HepG2 (cell line): ENCODE data around the gene PPP6R2. TPM values are rescaled to one million over a fixed set of nuclear protein-coding genes. Genes with fewer than 3 reads are reported as not detected.

ENCODE experiments used
- ATF7 ChIP-seq, 2 experiments: fragments of 450-650 bp in 1 of 2; sonication (generic) in 1 of 2; formaldehyde crosslinking in 1 of 2; IDR thresholded peaks; 2 replicates each; pipeline versions ENCODE4 v1.4.0 to v1.6.1; 2016 to 2020; ENCODE audit warnings: antibody characterized with exemption in 1 of 2, mild to moderate bottlenecking in 1 of 2, missing genetic modification reagents in 1 of 2
- BRCA1 ChIP-seq: sonication (generic); formaldehyde crosslinking; IDR thresholded peaks from 2 replicates; pipeline ENCODE4 v1.4.0; 2020; ENCODE audit warnings: missing genetic modification reagents
- ELF1 ChIP-seq: sonication (generic); formaldehyde crosslinking; IDR thresholded peaks from 2 replicates; pipeline ENCODE4 v1.4.0; 2020; ENCODE audit warnings: missing genetic modification reagents
- EP300 ChIP-seq, 3 experiments: sonication (generic) in 1 of 3; formaldehyde crosslinking in 1 of 3; IDR thresholded peaks; 2 replicates each; pipeline versions ENCODE4 v1.5.1 to v1.6.1; 2011 to 2020; ENCODE audit warnings: low read depth in 2 of 3, low read length in 2 of 3, borderline replicate concordance in 1 of 3, improper control_type of control experiment in 1 of 3, mild to moderate bottlenecking in 1 of 3, missing genetic modification reagents in 1 of 3, moderate library complexity in 1 of 3
- HNRNPL ChIP-seq: fragments of 200-400 bp; formaldehyde crosslinking; IDR thresholded peaks from 2 replicates; pipeline ENCODE4 v1.6.1; 2017; ENCODE audit warnings: mild to moderate bottlenecking, low read depth, low read length
- MIER2 ChIP-seq: IDR thresholded peaks from 2 replicates; pipeline ENCODE4 v1.6.1; 2016; ENCODE audit warnings: missing biosample characterization, missing genetic modification reagents
- MXI1 ChIP-seq: IDR thresholded peaks from 3 replicates; pipeline ENCODE4 v1.6.1; 2012; ENCODE audit warnings: low read depth, low read length, inconsistent platforms, borderline replicate concordance
- NCOA5 ChIP-seq: sonication (generic); formaldehyde crosslinking; IDR thresholded peaks from 2 replicates; pipeline ENCODE4 v1.4.0; 2020; ENCODE audit warnings: missing genetic modification reagents
- NFKB2 ChIP-seq: sonication (generic); formaldehyde crosslinking; IDR thresholded peaks from 2 replicates; pipeline ENCODE4 v1.4.0; 2020; ENCODE audit warnings: missing genetic modification reagents, borderline replicate concordance
- PCBP1 ChIP-seq: fragments of 200-400 bp; formaldehyde crosslinking; IDR thresholded peaks from 2 replicates; pipeline ENCODE4 v1.6.1; 2017; ENCODE audit warnings: mild to moderate bottlenecking, low read depth, low read length, borderline replicate concordance
- RAD21 ChIP-seq: fragments of 450-650 bp; formaldehyde crosslinking; IDR thresholded peaks from 2 replicates; pipeline ENCODE4 v1.5.0; 2020; ENCODE audit warnings: mild to moderate bottlenecking
- TEAD3 ChIP-seq: optimal IDR thresholded peaks from 2 replicates; pipeline ENCODE3; 2016; ENCODE audit warnings: borderline replicate concordance
- TP53 ChIP-seq: sonication (generic); formaldehyde crosslinking; conservative IDR thresholded peaks from 2 replicates; pipeline ENCODE4 v1.4.0; 2020; ENCODE audit warnings: missing genetic modification reagents
- ZFP36L1 ChIP-seq: sonication (generic); formaldehyde crosslinking; IDR thresholded peaks from 2 replicates; pipeline ENCODE4 v1.8.0; 2022; ENCODE audit warnings: mild to moderate bottlenecking, missing genetic modification reagents, moderate library complexity
- ZNF30 ChIP-seq: sonication (generic); formaldehyde crosslinking; IDR thresholded peaks from 2 replicates; pipeline ENCODE4 v1.5.0; 2020; ENCODE audit warnings: mild to moderate bottlenecking, missing genetic modification reagents
- ZNF615 ChIP-seq: sonication (generic); formaldehyde crosslinking; IDR thresholded peaks from 2 replicates; pipeline ENCODE4 v1.5.0; 2020; ENCODE audit warnings: mild to moderate bottlenecking, missing genetic modification reagents, borderline replicate concordance
- ZNF670 ChIP-seq: sonication (generic); formaldehyde crosslinking; IDR thresholded peaks from 2 replicates; pipeline ENCODE4 v1.8.0; 2022; ENCODE audit warnings: mild to moderate bottlenecking, missing genetic modification reagents, borderline replicate concordance
- polyA plus RNA-seq, 8 experiments: library from polyadenylated mRNA; depleted of rRNA in 3 of 8; stranded (reverse) in 7 of 8; unstranded in 1 of 8; fragments of >200 nt; fragmentation: Illumina TruSeq in 4 of 8; extraction: Trizol in 4 of 8; gene quantifications; 2 replicates each; pipeline versions ENCODE4 v1.2.1 to v1.2.3, GENCODE V29; 2011 to 2016; ENCODE audit warnings: low read depth in 4 of 8, missing spikeins in 1 of 8, mixed read lengths in 1 of 8; ENCODE audit not compliant: insufficient read depth in 1 of 8
- total RNA-seq, 5 experiments: library from RNA; depleted of rRNA; stranded (reverse); fragments of >200 nt; fragmentation: Illumina TruSeq; extraction: Trizol; gene quantifications; 2 replicates each; pipeline ENCODE4 v1.2.3, GENCODE V29; 2016; ENCODE audit warnings: low read depth in 1 of 5
- TF ChIP-seq, protein P1 (sequence below), 2 experiments: sonication (generic) in 1 of 2; formaldehyde crosslinking in 1 of 2; IDR thresholded peaks; 2 replicates each; pipeline versions ENCODE4 v1.4.0 to v1.6.1; 2018 to 2020; ENCODE audit warnings: missing genetic modification reagents in 2 of 2, borderline replicate concordance in 1 of 2, low read depth in 1 of 2, mild to moderate bottlenecking in 1 of 2, missing biosample characterization in 1 of 2
- TF ChIP-seq, protein P2 (sequence below): sonication (generic); formaldehyde crosslinking; IDR thresholded peaks from 2 replicates; pipeline ENCODE4 v1.5.0; 2020; ENCODE audit warnings: missing genetic modification reagents
- TF ChIP-seq, protein P3 (sequence below): sonication (generic); formaldehyde crosslinking; IDR thresholded peaks from 2 replicates; pipeline ENCODE4 v1.8.0; 2022; ENCODE audit warnings: missing genetic modification reagents, mild to moderate bottlenecking, moderate library complexity, borderline replicate concordance
- TF ChIP-seq, protein P4 (sequence below): sonication (generic); formaldehyde crosslinking; IDR thresholded peaks from 2 replicates; pipeline ENCODE4 v1.4.0; 2020; ENCODE audit warnings: missing genetic modification reagents; ENCODE audit errors: not compliant biosample characterization
- TF ChIP-seq, protein P5 (sequence below): sonication (generic); formaldehyde crosslinking; IDR thresholded peaks from 2 replicates; pipeline ENCODE4 v1.4.0; 2020; ENCODE audit warnings: mild to moderate bottlenecking, missing genetic modification reagents

Gene PPP6R2
- total and polyA plus RNA-seq, 2 of the 13 experiments (the other 11 are each of a cell fraction or from before 2014, with no cell fraction given), result 55.0 to 102 TPM

DNA sequence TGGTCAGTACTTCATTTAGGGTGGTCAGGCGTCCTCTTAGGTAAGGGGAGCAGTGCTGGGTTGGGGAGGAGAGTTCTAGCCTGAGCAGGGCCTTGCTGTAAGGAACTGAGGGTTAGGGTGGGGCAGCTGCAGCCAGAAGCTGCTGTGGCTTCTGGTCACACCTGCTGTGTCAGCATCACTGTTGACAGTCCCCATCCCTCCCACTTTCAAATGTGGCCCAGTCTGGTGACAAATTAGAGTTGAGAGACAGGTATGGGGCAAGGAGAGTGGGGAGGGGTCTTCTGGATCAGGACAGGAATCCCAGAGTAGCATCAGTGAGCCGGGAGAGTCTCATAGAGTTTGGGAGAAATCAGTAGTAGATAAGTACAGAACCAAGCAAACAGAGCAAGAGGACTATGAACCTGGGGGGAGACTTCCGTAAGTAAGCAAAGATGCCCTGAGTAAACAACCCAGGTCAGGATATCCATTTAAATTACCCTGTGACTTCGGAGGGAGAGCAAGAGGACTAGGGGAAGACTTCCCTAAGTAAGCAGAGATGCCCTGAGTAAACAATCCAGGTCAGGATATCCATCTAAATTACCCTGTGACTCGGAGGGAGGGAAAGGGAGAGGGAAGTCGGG, 53.7 kb downstream of the PPP6R2 start (continued):
- TF ChIP-seq EP300 (IDR thresholded peaks at IDR 0.05; ENCODE audit: low read depth in 2 of 2, low read length in 2 of 2), result peak in 1 of 2 experiments; percentile 97; a peak in 2 of 4 replicates
- TF ChIP-seq EP300 (CRISPR knock-in tag; IDR thresholded peaks at IDR 0.05; ENCODE audit: borderline replicate concordance), result peak; percentile 91
- TF ChIP-seq NFKB2, result no peak
- peak; percentile 63; the same call in 1 of the 2 replicates for TF ChIP-seq MIER2 (CRISPR knock-in tag)
- 0 out of 2 replicates have a peak, but pooled peaks have one; percentile 68 for TF ChIP-seq TP53 (CRISPR knock-in tag)
- TF ChIP-seq, protein P1, sequence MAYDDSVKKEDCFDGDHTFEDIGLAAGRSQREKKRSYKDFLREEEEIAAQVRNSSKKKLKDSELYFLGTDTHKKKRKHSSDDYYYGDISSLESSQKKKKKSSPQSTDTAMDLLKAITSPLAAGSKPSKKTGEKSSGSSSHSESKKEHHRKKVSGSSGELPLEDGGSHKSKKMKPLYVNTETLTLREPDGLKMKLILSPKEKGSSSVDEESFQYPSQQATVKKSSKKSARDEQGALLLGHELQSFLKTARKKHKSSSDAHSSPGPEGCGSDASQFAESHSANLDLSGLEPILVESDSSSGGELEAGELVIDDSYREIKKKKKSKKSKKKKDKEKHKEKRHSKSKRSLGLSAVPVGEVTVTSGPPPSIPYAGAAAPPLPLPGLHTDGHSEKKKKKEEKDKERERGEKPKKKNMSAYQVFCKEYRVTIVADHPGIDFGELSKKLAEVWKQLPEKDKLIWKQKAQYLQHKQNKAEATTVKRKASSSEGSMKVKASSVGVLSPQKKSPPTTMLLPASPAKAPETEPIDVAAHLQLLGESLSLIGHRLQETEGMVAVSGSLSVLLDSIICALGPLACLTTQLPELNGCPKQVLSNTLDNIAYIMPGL (CRISPR knock-in tag; IDR thresholded peaks at IDR 0.05; ENCODE audit: borderline replicate concordance in 1 of 2, low read depth in 1 of 2), result peak in 1 of 2 experiments; percentile 23; a peak in 1 of 4 replicates
- TF ChIP-seq PCBP1, result no peak
- TF ChIP-seq BRCA1 (CRISPR knock-in tag), result no peak
- no peak for TF ChIP-seq ZNF30 (CRISPR knock-in tag)
- no peak for TF ChIP-seq NCOA5 (CRISPR knock-in tag)
- TF ChIP-seq, protein P2, sequence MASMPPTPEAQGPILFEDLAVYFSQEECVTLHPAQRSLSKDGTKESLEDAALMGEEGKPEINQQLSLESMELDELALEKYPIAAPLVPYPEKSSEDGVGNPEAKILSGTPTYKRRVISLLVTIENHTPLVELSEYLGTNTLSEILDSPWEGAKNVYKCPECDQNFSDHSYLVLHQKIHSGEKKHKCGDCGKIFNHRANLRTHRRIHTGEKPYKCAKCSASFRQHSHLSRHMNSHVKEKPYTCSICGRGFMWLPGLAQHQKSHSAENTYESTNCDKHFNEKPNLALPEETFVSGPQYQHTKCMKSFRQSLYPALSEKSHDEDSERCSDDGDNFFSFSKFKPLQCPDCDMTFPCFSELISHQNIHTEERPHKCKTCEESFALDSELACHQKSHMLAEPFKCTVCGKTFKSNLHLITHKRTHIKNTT (CRISPR knock-in tag), result no peak
- peak; percentile 69; the same call in 1 of the 2 replicates for TF ChIP-seq ZFP36L1 (CRISPR knock-in tag)
- no peak for TF ChIP-seq HNRNPL
- TF ChIP-seq ELF1 (CRISPR knock-in tag), result peak; percentile 56; the same call in 1 of the 2 replicates
- TF ChIP-seq, protein P3, sequence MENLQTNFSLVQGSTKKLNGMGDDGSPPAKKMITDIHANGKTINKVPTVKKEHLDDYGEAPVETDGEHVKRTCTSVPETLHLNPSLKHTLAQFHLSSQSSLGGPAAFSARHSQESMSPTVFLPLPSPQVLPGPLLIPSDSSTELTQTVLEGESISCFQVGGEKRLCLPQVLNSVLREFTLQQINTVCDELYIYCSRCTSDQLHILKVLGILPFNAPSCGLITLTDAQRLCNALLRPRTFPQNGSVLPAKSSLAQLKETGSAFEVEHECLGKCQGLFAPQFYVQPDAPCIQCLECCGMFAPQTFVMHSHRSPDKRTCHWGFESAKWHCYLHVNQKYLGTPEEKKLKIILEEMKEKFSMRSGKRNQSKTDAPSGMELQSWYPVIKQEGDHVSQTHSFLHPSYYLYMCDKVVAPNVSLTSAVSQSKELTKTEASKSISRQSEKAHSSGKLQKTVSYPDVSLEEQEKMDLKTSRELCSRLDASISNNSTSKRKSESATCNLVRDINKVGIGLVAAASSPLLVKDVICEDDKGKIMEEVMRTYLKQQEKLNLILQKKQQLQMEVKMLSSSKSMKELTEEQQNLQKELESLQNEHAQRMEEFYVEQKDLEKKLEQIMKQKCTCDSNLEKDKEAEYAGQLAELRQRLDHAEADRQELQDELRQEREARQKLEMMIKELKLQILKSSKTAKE (CRISPR knock-in tag), result peak; percentile 65; the same call in 1 of the 2 replicates
- no peak for TF ChIP-seq MXI1
- TF ChIP-seq, protein P4, sequence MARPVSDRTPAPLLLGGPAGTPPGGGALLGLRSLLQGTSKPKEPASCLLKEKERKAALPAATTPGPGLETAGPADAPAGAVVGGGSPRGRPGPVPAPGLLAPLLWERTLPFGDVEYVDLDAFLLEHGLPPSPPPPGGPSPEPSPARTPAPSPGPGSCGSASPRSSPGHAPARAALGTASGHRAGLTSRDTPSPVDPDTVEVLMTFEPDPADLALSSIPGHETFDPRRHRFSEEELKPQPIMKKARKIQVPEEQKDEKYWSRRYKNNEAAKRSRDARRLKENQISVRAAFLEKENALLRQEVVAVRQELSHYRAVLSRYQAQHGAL (CRISPR knock-in tag), result no peak
- TF ChIP-seq RAD21 (CRISPR knock-in tag), result no peak
- no peak for TF ChIP-seq ATF7 (IDR thresholded peaks at IDR 0.05)
- peak; percentile 69; the same call in 1 of the 2 replicates for TF ChIP-seq ATF7 (CRISPR knock-in tag; IDR thresholded peaks at IDR 0.05)
- TF ChIP-seq ZNF615 (CRISPR knock-in tag), result peak; percentile 74; the same call in 1 of the 2 replicates
- peak; percentile 67 for TF ChIP-seq TEAD3
- TF ChIP-seq ZNF670, result peak; percentile 58; the same call in 1 of the 2 replicates
- TF ChIP-seq, protein P5, sequence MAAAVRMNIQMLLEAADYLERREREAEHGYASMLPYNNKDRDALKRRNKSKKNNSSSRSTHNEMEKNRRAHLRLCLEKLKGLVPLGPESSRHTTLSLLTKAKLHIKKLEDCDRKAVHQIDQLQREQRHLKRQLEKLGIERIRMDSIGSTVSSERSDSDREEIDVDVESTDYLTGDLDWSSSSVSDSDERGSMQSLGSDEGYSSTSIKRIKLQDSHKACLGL (CRISPR knock-in tag), result no peak
